ENCODE measurements around the gene ARID1B.
A peak's percentile ranks its signal among the peaks of the same experiment; 100 is the strongest.

The ARID1B gene

DNA sequence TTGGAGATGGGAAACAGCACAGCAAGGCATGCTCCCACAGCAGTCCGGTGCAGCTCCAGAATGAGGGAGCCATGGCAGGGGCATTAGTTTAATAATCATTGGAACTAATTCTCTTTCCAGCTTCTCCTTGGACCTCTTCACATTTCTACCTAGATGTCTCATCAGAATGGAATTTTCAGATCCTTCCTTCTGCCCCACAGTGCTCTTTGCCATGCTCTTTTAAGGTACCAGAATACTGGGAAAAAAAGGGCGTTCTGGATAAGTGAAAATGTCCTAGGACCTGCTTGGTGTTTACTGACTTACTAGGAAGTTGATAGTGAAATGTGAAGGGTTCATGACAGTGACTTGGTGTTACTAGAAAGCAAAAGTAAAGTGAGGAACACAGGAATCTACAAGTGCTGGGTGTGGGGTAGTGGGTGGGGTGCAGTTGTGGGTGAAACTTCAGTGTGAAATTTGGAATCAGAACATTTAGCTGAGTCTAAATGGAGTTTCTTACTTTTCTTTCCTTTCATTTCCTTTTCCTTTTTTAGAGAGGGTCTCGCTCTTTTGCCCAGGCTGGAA is 207.1 kb downstream of the ARID1B start:
- Histone ChIP-seq H3K9ac (ENCODE audit: low read length) (no peak overlapping the region), H4K20me1 (ENCODE audit: insufficient read depth, low read length) (no peaks in the 10 kb centered on the region), H3K36me3 (ENCODE audit: insufficient read depth, low read length) (no peaks in the 10 kb centered on the region), H3K4me2 (ENCODE audit: low read length) (no peak overlapping the region), H3K27me3 (ENCODE audit: insufficient read depth, low read length) (no peaks in the 10 kb centered on the region), H3K4me3 (ENCODE audit: low read depth, low read length, poor library complexity, severe bottlenecking) (no peak overlapping the region), H3K9me3 (ENCODE audit: low read length) (no peaks in the 10 kb centered on the region), H3F3A (ENCODE audit: insufficient read depth, low read length) (no peaks in the 10 kb centered on the region), H3K27ac (ENCODE audit: low read depth, low read length, poor library complexity, severe bottlenecking) (no peak overlapping the region), H2AFZ (ENCODE audit: low read length) (no peak overlapping the region), H3K4me1 (ENCODE audit: insufficient read depth, low read length, severe bottlenecking) (peaks cover 95% of the 10 kb centered on the region), H3K79me2 (ENCODE audit: insufficient read depth, low read length) (peaks cover 89% of the 10 kb centered on the region), H3K9me2 (ENCODE audit: low read depth, low read length) (no peaks in the 10 kb centered on the region)
- no peak for TF ChIP-seq EZH2 (IDR thresholded peaks at IDR 0.05; ENCODE audit: borderline replicate concordance, low read length)
- TF ChIP-seq, protein P1, sequence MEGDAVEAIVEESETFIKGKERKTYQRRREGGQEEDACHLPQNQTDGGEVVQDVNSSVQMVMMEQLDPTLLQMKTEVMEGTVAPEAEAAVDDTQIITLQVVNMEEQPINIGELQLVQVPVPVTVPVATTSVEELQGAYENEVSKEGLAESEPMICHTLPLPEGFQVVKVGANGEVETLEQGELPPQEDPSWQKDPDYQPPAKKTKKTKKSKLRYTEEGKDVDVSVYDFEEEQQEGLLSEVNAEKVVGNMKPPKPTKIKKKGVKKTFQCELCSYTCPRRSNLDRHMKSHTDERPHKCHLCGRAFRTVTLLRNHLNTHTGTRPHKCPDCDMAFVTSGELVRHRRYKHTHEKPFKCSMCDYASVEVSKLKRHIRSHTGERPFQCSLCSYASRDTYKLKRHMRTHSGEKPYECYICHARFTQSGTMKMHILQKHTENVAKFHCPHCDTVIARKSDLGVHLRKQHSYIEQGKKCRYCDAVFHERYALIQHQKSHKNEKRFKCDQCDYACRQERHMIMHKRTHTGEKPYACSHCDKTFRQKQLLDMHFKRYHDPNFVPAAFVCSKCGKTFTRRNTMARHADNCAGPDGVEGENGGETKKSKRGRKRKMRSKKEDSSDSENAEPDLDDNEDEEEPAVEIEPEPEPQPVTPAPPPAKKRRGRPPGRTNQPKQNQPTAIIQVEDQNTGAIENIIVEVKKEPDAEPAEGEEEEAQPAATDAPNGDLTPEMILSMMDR (IDR thresholded peaks at IDR 0.05; ENCODE audit: low read length), result no peak

GRCh38 chr6:156985309-156985708 is 208.1 kb downstream of the ARID1B start:
- Histone ChIP-seq H2AFZ (ENCODE audit: low read length) (no peak overlapping the region), H3K79me2 (ENCODE audit: insufficient read depth, low read length) (peaks cover 88% of the 10 kb centered on the region), H3K4me1 (ENCODE audit: insufficient read depth, low read length, severe bottlenecking) (peaks cover 96% of the 10 kb centered on the region), H3K9me3 (ENCODE audit: low read length) (no peaks in the 10 kb centered on the region), H3F3A (ENCODE audit: insufficient read depth, low read length) (no peaks in the 10 kb centered on the region), H3K27me3 (ENCODE audit: insufficient read depth, low read length) (no peaks in the 10 kb centered on the region), H3K27ac (ENCODE audit: low read depth, low read length, poor library complexity, severe bottlenecking) (peak overlapping the region; percentile 96), H3K4me2 (ENCODE audit: low read length) (peak overlapping the region; percentile 45; the same call in 1 of the 2 replicates), H3K9ac (ENCODE audit: low read length) (no peak overlapping the region; the same call in 1 of the 2 replicates), H3K9me2 (ENCODE audit: low read depth, low read length) (no peaks in the 10 kb centered on the region), H4K20me1 (ENCODE audit: insufficient read depth, low read length) (no peaks in the 10 kb centered on the region), H3K36me3 (ENCODE audit: insufficient read depth, low read length) (no peaks in the 10 kb centered on the region), H3K4me3 (ENCODE audit: low read depth, low read length, poor library complexity, severe bottlenecking) (no peak overlapping the region)
- no peak for TF ChIP-seq EZH2 (IDR thresholded peaks at IDR 0.05; ENCODE audit: borderline replicate concordance, low read length)
- TF ChIP-seq, protein P1 (IDR thresholded peaks at IDR 0.05; ENCODE audit: low read length), result no peak

DNA sequence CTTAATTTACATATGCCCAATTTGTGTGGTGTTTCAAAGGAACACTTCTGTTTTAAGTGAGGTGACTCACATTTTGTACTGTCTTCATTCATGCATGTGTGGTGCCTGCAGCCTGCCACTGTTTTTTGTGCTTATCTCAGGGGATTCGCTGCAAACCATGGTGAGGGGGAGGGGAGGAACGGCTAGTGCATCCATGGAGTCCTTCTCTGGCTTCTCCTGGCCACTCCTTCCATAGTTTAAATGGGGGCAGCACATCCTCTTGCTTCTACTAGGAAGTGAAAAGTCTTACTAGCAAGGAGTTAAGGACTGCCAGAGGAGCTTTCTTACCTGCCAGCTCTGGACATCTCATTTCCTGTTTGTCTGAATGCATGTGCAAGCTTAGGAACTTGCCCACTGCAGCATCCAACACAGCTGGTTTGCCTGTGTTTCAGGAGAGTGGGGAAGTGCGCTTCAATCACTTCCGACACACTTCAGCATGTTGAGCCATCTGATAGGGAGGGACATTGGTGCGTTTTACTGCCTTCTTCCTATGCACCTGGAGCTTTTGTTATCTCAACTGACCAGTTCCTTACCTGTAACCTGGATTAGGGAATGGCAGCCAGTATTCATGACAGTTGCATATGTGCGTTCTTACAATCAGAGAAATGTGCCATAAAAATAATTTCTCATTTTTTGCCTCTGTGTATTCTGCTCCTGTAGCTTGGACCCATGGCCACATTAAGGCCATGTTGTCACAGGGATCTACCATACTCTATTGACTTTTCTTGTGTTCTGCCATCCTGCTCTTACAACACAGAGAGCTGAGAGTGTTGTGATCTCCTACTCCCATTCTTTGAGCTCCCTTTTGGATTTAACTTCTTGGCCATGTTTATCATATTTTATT is 211.3 kb downstream of the ARID1B start:
- no peaks in the 10 kb centered on the region for H4K20me1 ChIP-seq (ENCODE audit: insufficient read depth, low read length)
- H3K4me1 ChIP-seq (ENCODE audit: insufficient read depth, low read length, severe bottlenecking), result peaks cover 93% of the 10 kb centered on the region
- H3F3A ChIP-seq (ENCODE audit: insufficient read depth, low read length), result no peaks in the 10 kb centered on the region
- peaks cover 83% of the 10 kb centered on the region for H3K79me2 ChIP-seq (ENCODE audit: insufficient read depth, low read length)
- H3K27me3 ChIP-seq (ENCODE audit: insufficient read depth, low read length), result no peaks in the 10 kb centered on the region
- peak overlapping the region; percentile 58; the same call in 1 of the 2 replicates for H3K9ac ChIP-seq (ENCODE audit: low read length)
- peak overlapping the region; percentile 96 for H3K27ac ChIP-seq (ENCODE audit: low read depth, low read length, poor library complexity, severe bottlenecking)
- H3K4me2 ChIP-seq (ENCODE audit: low read length), result peak overlapping the region; percentile 80
- no peak for TF ChIP-seq EZH2 (IDR thresholded peaks at IDR 0.05; ENCODE audit: borderline replicate concordance, low read length)
- TF ChIP-seq, protein P1 (IDR thresholded peaks at IDR 0.05; ENCODE audit: low read length), result no peak
- H3K36me3 ChIP-seq (ENCODE audit: insufficient read depth, low read length), result no peaks in the 10 kb centered on the region
- no peak overlapping the region for H2AFZ ChIP-seq (ENCODE audit: low read length)
- peak overlapping the region; percentile 47 for H3K4me3 ChIP-seq (ENCODE audit: low read depth, low read length, poor library complexity, severe bottlenecking)
- no peaks in the 10 kb centered on the region for H3K9me2 ChIP-seq (ENCODE audit: low read depth, low read length)
- no peaks in the 10 kb centered on the region for H3K9me3 ChIP-seq (ENCODE audit: low read length)

Measured in OCI-LY1 (cell line).